WERI-Rb-1 (cell line): Measurements from ENCODE around the gene CHORDC1.
A peak's percentile ranks its signal among the peaks of the same experiment; 100 is the strongest.

Experiments used
- DNase-seq: peaks from one replicate; pipeline ENCODE4 v3.0.0-alpha.2; 2020
- H3K27ac ChIP-seq: fragments of 250-450 bp; sonication (Bioruptor Pico); 2 replicates; pipeline ENCODE4 v1.5.1; 2020; ENCODE audit warnings: mild to moderate bottlenecking, moderate library complexity
- H3K27me3 ChIP-seq: fragments of 250-450 bp; sonication (Bioruptor Pico); 2 replicates; pipeline ENCODE4 v1.5.1; 2021; ENCODE audit warnings: mild to moderate bottlenecking, low read depth, moderate library complexity; ENCODE audit not compliant: insufficient read depth, severe bottlenecking
- H3K36me3 ChIP-seq: fragments of 250-450 bp; sonication (Bioruptor Pico); 2 replicates; pipeline ENCODE4 v1.5.1; 2020; ENCODE audit warnings: mild to moderate bottlenecking, moderate library complexity
- H3K4me3 ChIP-seq: 2 replicates; pipeline ENCODE4 v1.5.1; 2011; ENCODE audit warnings: low read depth, mild to moderate bottlenecking, control low read depth, low read length
- H3K9me3 ChIP-seq: fragments of 250-450 bp; sonication (Bioruptor Pico); 2 replicates; pipeline ENCODE4 v1.5.1; 2021; ENCODE audit warnings: mild to moderate bottlenecking, moderate library complexity; ENCODE audit not compliant: severe bottlenecking
- CTCF ChIP-seq: IDR thresholded peaks from 2 replicates; pipeline ENCODE4 v1.5.1; 2011; ENCODE audit warnings: low read depth, mild to moderate bottlenecking, control low read depth, inconsistent platforms, low read length

Gene CHORDC1

GRCh38 chr11:90237004-90237403 lies 14.2 kb upstream of the CHORDC1 start:
- no peaks in the 10 kb centered on the region for H3K9me3 ChIP-seq
- TF ChIP-seq CTCF, result no peak
- no peaks in the 10 kb centered on the region for H3K36me3 ChIP-seq
- no peak overlapping the region for H3K4me3 ChIP-seq
- no peaks in the 10 kb centered on the region for H3K27me3 ChIP-seq
- DNase-seq, result no peak
- H3K27ac ChIP-seq, result no peak overlapping the region

GRCh38 chr11:90235526-90235925 lies 12.7 kb upstream of the CHORDC1 start:
- no peak for DNase-seq
- Histone ChIP-seq H3K4me3 (no peak overlapping the region), H3K9me3 (no peaks in the 10 kb centered on the region), H3K27me3 (no peaks in the 10 kb centered on the region), H3K36me3 (no peaks in the 10 kb centered on the region), H3K27ac (no peak overlapping the region)
- TF ChIP-seq CTCF, result no peak

- H3K27ac ChIP-seq, result no peak overlapping the region
- H3K9me3 ChIP-seq, result no peaks in the 10 kb centered on the region
- no peaks in the 10 kb centered on the region for H3K27me3 ChIP-seq
- no peak for DNase-seq
- H3K36me3 ChIP-seq, result no peaks in the 10 kb centered on the region
- TF ChIP-seq CTCF, result no peak
- H3K4me3 ChIP-seq, result no peak overlapping the region
Measured at GRCh38 chr11:90234977-90235376, 12.1 kb upstream of the CHORDC1 start.

GRCh38 chr11:90229791-90230190 lies 6.9 kb upstream of the CHORDC1 start:
- Histone ChIP-seq H3K27me3 (no peaks in the 10 kb centered on the region), H3K36me3 (no peaks in the 10 kb centered on the region), H3K9me3 (no peaks in the 10 kb centered on the region), H3K27ac (no peak overlapping the region), H3K4me3 (no peak overlapping the region)
- TF ChIP-seq CTCF, result no peak
- DNase-seq, result no peak

- H3K4me3 ChIP-seq, result no peak overlapping the region
- TF ChIP-seq CTCF, result no peak
- H3K36me3 ChIP-seq, result no peaks in the 10 kb centered on the region
- H3K27ac ChIP-seq, result no peak overlapping the region
- no peak for DNase-seq
- no peaks in the 10 kb centered on the region for H3K9me3 ChIP-seq
- no peaks in the 10 kb centered on the region for H3K27me3 ChIP-seq
Measured at GRCh38 chr11:90228056-90228455, 5.2 kb upstream of the CHORDC1 start.

GRCh38 chr11:90223248-90223585 lies 368 bp upstream of the CHORDC1 start:
- no peak for DNase-seq
- no peak for TF ChIP-seq CTCF
- no peaks in the 10 kb centered on the region for H3K27me3 ChIP-seq
- H3K36me3 ChIP-seq, result peaks cover 14% of the 10 kb centered on the region
- peak overlapping the region; percentile 76 for H3K27ac ChIP-seq
- peak overlapping the region; percentile 98 for H3K4me3 ChIP-seq
- H3K9me3 ChIP-seq, result no peaks in the 10 kb centered on the region
